Inferior parietal cortex (tissue), 1 donor: ENCODE results near the gene GBP4.

ENCODE experiments used
- DNase-seq: peaks from one replicate; pipeline ENCODE4 v3.0.0-alpha.2; 2016; ENCODE audit errors: extremely low spot score

GBP4 gene

DNA sequence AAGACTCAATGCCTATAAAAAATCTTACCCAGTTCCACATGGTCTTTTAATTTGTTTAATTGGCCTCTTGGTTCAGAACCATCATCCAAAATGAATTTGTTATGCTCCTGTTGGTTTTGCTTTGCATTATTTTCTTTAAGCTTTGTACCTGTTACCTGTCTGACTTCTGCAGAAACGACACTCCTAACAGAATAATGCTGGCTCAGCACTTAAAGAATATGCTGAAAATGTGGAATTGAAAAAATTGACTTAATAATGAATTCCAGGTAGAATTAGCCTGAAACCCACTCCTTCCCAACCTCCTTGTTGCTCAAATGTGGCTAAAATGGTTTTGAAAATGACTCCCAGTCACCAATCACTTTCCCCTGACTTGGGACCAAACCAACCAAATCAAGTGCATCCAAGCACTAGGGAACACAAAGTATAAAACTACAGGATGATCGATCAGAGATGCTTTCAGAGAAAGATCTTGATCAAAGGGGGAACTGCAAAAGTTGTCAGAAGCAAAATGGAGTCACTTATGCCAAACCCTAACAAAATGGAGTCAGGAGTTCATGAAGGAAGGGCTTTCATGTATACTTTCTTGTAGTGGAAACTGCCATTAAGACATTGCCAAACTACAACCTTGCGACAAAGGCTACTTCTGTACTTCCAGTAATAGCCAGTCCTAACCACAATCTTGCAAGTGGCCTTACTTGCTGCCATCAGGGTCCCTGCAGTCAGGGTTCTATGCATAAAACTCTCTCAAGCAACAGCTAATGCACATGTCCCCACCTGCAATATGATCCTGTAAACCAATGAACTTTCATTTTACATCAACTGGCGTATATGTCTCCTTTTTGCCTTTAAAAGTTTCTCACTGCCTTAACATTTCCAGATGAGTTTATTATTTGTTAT lies 28.3 kb downstream of the GBP4 start:
- no peak for DNase-seq

DNA sequence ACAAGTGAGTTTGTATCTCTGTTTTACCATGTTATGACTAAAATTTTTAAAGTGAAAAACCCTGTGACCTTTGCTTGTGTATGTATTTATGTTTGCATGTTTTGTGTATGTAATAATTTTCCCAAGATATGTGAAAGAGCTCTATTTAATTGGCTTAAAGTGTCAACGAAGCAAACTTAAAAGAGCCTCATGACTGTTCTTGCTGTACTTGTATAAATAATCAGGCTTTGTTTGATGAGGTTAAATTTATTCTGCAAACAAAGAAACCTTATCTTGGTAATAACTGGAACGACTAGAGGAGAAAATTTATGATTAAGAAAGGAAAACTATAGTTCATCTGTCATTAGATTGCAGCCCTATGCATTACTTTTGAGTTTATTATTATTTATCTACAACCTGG lies 29.6 kb downstream of the GBP4 start:
- no peak for DNase-seq

DNA sequence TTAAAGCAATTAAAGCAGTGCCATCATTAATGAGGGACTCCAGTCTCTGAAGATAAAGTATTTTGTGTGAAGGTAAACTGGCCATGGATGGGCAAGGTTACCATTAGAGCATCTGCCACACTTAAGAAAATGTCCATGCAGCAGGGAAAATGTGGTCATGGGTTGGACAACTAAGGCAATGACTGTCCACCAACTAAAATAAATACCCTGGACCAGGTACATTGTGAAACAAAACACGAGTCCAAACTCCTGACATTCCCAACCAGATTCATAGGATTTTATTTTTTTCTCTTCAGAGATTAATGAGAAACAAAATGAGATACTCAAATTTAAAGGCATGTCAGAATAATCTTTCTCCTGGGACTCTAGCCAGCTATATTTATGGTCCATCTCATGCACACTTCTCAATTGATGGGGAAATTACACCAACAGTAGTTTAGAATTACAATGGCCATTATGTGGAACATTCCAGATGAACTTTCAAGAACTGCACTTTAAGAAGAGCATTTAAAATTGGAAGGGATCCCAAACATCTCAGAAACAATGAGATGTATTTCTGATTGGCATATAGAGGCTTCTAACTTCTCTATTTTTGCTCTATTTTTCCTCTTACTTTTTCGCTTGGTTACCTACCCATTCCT lies 31.0 kb downstream of the GBP4 start:
- no peak for DNase-seq

DNA sequence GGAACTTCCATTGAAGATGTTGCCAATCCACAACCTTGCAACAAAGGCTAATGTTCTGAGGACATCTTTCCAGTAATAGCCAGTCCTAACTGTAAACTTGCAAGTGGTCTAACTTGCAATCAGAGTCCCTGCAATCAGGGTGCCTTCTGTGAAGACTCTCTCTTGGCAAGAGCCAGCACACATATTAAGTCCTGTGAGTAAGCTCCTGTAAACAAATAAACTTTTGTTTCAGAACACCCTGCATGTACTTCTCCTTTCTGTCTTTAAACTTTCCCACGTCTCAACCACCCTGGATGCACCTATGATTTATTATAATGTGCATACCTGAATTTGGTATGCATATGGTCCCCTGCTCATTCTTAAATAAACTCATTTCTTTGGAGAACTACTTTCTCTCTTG lies 32.0 kb downstream of the GBP4 start:
- DNase-seq, result no peak

DNA sequence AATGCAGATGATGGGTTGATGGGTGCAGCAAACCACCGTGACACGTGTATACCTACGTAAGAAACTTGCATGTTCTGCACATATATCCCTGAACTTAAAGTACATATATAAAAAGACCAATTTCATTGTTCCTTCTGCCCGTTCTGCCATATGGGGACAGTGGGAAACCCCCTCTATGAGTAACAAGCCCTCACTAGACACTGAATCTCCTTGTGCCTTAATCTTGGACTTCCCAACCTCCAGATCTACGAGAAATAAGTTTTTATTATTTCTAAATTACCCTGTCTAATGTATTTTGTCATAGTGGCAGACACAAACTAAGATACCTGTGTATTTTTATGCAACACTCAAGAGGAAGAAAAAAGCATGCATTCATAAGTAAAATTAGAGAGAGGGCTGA lies 32.9 kb downstream of the GBP4 start:
- no peak for DNase-seq

DNA sequence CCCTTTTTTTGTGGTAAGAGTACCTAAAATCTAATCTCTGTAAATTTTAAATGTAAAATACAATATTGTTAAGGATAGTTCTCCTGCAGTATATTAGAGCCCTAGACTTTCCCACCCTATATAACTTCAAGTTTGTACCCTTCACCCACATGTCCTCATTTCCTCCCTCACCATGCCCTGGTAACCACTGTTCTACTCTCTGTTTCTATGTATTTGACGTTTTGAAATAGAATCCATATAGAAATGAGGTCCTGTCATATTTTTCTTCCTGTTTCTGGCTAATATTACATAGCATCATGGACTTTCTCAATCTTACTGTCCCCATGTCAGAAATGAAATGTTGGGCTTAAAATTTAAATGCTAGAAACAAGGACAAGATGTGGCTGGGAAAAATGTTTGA lies 47.7 kb downstream of the GBP4 start:
- no peak for DNase-seq

DNA sequence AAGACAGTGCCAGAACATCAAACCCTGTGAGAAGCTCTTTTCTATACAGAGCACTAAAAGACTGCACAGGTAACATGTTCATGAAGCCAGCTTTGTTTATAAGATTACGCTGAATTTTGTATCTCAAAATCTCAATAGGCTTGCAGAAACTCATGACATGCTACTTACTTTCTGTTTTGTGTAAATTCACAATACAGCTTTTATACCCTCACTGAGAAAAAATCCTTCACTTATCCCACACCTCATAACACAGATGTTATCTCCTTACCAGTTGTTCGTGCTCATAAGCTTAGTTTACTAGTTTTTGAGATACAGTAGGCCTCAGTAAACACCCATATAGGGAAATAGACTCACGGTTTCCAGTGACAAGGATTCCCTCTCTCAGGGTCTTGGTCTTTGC lies 48.8 kb downstream of the GBP4 start:
- DNase-seq, result no peak

DNA sequence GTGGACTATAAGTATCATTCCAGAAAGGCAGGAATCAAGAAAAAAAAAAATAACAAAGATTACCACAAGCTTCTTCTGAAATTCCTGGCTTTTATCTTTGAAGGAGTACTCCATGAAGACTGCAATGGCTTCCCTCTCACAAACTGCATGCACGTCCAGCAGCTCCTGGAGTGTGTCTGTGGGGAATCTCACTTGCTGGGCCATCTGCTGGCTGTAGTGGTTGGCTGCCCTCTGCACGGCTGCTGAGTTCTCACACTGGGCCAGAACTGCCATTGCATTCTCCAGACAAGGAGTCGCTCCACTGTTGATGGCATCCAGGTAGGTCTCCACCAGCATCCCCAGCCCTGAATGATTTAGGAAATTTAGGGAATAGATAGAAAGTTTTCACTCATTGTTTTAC lies 49.5 kb downstream of the GBP4 start:
- no peak for DNase-seq

DNA sequence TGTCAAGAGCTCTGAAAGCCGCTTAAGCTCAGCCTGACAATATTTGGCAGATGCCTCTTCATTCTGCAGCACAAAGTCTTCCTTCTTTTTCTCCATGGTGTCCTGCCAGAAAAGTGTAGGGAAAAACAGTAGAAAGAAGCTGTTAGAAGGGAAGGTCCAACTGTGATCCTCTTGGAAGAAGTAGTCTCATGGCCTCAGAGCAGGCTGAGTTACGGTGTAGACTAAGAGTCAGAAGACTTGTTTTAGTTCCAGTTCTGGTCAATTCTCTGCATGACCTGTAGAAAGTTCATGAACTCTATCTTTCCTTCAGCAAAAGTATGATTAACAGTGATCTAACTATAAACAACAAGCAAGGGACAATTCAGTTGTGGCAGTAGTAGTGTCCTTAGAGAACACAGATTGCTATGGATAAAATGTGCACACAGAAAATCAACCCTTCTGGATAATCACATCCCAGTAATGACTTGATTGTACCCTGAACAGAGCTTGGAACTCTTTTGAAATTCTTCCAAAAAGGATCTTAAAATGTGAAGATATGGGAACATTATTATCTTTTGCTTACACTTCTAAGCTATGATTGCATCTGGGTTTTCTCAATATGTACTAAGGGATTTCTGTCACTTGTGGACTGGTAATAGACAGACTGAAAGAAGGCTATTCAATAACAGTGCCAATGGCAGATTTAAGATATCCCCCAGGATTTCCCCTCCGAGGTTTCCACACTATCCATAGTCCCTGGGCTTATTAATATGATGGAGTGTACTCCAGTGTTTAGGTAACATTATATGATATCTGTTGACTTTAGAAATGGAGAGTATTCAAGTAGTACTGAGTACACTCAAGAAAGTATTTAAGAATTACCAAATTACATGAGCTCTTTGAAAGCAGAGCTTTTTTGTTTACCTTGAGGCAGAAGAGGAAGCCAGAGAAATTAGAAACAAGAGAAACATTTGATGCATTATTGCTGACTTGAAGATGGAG lies 50.8 kb downstream of the GBP4 start:
- DNase-seq, result no peak

DNA sequence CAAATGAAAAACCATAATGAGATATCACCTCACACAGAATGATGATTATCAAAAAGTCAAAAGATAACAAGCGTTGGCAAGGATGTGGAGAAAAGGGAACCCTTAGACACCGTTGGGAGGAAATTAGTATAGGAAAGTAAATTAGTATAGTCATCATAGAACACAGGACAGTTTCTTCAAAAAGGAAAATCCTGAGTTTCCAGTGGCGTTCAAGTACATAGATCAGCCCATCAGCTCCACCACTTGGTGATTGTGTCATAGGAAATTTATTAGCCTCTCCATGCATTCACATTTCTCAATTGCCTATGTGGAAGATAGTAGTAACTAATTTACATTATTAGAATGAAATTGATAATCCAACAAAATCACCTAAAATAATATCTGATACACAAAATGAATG lies 52.0 kb downstream of the GBP4 start:
- no peak for DNase-seq

DNA sequence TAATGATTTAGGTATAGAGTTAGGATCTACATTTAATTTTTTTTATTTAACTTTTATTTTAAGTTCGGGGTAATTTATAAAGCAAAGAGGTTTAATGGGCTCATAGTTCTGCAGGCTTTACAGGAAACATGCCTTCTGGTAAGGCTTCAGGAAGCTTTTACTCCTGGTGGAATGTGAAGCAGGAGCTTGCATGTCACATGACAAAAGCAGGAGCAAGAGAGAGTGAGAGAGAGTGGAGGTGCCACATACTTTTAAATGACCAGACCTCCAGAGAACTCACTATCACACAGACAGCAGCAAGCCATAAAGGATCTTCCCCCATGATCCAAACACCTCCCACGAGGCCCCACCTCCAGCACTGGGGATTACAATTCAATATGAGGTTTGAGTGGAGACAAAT lies 55.3 kb downstream of the GBP4 start:
- DNase-seq, result no peak

DNA sequence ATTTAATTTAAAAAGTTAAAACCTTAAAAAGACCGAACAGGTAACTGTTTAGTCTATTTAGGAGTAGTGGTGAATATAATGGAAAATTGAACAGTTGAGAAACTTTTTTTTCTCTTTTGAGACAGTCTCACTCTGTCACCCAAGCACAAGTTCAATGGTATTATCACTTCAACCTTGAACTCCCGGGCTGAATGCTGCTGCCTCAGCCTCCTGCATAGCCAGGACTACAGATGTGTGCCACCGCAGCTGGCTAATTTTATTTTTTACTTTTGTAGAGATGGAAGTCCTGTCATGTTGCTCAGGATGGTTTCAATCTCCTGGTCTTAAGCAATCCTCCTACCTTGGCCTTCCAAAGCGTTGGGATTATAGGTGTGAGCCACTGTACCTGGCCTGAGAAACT lies 56.6 kb downstream of the GBP4 start:
- no peak for DNase-seq

DNA sequence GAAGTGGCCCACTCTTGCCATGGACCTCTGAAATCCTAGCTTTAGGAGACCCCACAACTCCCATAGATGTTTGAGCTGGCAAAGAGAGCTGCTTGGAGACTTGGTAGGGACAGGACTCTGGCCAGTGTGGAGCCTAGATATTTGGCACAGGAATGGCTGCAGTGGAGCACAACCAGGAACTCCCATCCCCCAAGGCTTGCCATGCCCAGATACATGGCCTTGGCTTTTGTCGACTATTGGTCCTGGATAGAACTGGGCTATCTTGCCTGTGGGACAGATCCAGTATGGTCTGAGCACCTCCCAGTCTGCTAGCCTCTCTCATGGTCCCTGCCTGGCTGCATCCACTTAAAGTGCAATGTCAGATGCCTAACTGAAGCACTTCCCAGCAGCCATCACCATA lies 65.0 kb downstream of the GBP4 start:
- DNase-seq, result no peak
